B cell (primary cell): ENCODE results near the gene NT5C. TPM values are rescaled to one million over a fixed set of nuclear protein-coding genes. Genes with fewer than 3 reads are reported as not detected.

Experiments
- ATAC-seq: fragments of 200-7000 bp; cut with Tn5 transposase; one replicate; pipeline ENCODE4 v1.10.0; 2021; ENCODE audit warnings: low read depth, mild to moderate bottlenecking, moderate number of reproducible peaks, moderate library complexity
- CTCF ChIA-PET: fragments of 350-600 bp; sonication (Branson Sonifier 250); formaldehyde crosslinking; loops from one replicate; lab custom pipeline; 2021; ENCODE audit warnings: antibody characterized with exemption, inconsistent platforms; lab: Charles Lee
- POLR2A ChIA-PET: fragments of 350-600 bp; sonication (Branson Sonifier 250); formaldehyde crosslinking; loops from one replicate; lab custom pipeline; 2021; ENCODE audit warnings: antibody characterized with exemption; lab: Charles Lee
- DNase-seq: peaks from one replicate; pipeline ENCODE4 v3.0.0; 2013
- H2AFZ ChIP-seq: 2 replicates; pipeline ENCODE4 v1.6.1; 2012; ENCODE audit warnings: mild to moderate bottlenecking, low read depth, low read length; ENCODE audit not compliant: insufficient read depth, poor library complexity, severe bottlenecking
- H3K27ac ChIP-seq, 2 donors: 1 replicate in 1 of 2; 2 replicates in 1 of 2; pipeline ENCODE4 v1.5.1; 2012 to 2013; ENCODE audit warnings: low read length in 2 of 2, mild to moderate bottlenecking in 2 of 2, moderate library complexity in 1 of 2
- H3K27me3 ChIP-seq, 4 experiments: fragments of 200-600 bp in 1 of 4; sonication (generic) in 1 of 4; replicated peaks in 1 of 4; 1 replicate in 2 of 4; 2 replicates in 2 of 4; pipeline versions ENCODE4 v1.6.1 to v1.7.0; 2013 to 2016; ENCODE audit warnings: low read length in 3 of 4, mild to moderate bottlenecking in 2 of 4, mixed read lengths in 1 of 4, moderate library complexity in 1 of 4; ENCODE audit not compliant: insufficient read depth in 4 of 4, control insufficient read depth in 3 of 4; ENCODE audit errors: control extremely low read depth in 1 of 4
- H3K36me3 ChIP-seq, 2 experiments: replicated peaks in 1 of 2; 1 replicate in 1 of 2; 2 replicates in 1 of 2; pipeline versions ENCODE4 v1.6.1 to v1.7.1; 2013; ENCODE audit warnings: low read length in 1 of 2; ENCODE audit not compliant: insufficient read depth in 2 of 2, control insufficient read depth in 1 of 2; ENCODE audit errors: control extremely low read depth in 1 of 2, extremely low read depth in 1 of 2
- H3K4me1 ChIP-seq, 2 donors: fragments of 200-600 bp in 1 of 2; sonication (generic) in 1 of 2; 1 replicate in 1 of 2; 2 replicates in 1 of 2; pipeline versions ENCODE4 v1.5.1 to v1.6.1; 2013 to 2017; ENCODE audit warnings: low read length in 2 of 2; ENCODE audit not compliant: control insufficient read depth in 2 of 2, insufficient read depth in 2 of 2
- H3K4me2 ChIP-seq: replicated peaks from 2 replicates; pipeline ENCODE3; 2012; ENCODE audit warnings: mild to moderate bottlenecking, low read depth, low read length; ENCODE audit not compliant: poor library complexity, severe bottlenecking
- H3K4me3 ChIP-seq, 5 experiments: fragments of 200-600 bp in 1 of 5; sonication (generic) in 1 of 5; 1 replicate in 3 of 5; 2 replicates in 2 of 5; pipeline versions ENCODE4 v1.5.1 to v1.7.0; 2011 to 2016; ENCODE audit warnings: low read length in 4 of 5, mild to moderate bottlenecking in 4 of 5, low read depth in 2 of 5, control low read depth in 1 of 5, moderate library complexity in 1 of 5; ENCODE audit not compliant: insufficient read depth in 1 of 5; ENCODE audit errors: control extremely low read depth in 1 of 5, extremely low read depth in 1 of 5
- H3K79me2 ChIP-seq: fragments of 200-600 bp; sonication (generic); one replicate; pipeline ENCODE4 v1.6.0; 2016; ENCODE audit warnings: low read length; ENCODE audit not compliant: control insufficient read depth, insufficient read depth
- H3K9ac ChIP-seq: fragments of 200-600 bp; sonication (generic); 2 replicates; pipeline ENCODE4 v1.6.1; 2017; ENCODE audit warnings: mild to moderate bottlenecking, low read length, moderate library complexity
- H3K9me3 ChIP-seq, 3 donors: one replicate each; pipeline versions ENCODE4 v1.6.1 to v1.7.1; 2013; ENCODE audit warnings: low read length in 2 of 3; ENCODE audit not compliant: control insufficient read depth in 2 of 3, insufficient read depth in 1 of 3; ENCODE audit errors: control extremely low read depth in 1 of 3
- H4K20me1 ChIP-seq: 2 replicates; pipeline ENCODE4 v1.6.0; 2012; ENCODE audit warnings: mild to moderate bottlenecking, low read length; ENCODE audit not compliant: insufficient read depth, control insufficient read depth, poor library complexity, severe bottlenecking
- H3K27ac Mint-ChIP-seq: one replicate; pipeline ENCODE4 v1.8.0; 2021; ENCODE audit warnings: mixed read lengths
- H3K27me3 Mint-ChIP-seq: one replicate; pipeline ENCODE4 v1.8.0; 2021; ENCODE audit warnings: mixed read lengths
- H3K4me1 Mint-ChIP-seq: one replicate; pipeline ENCODE4 v1.8.0; 2021; ENCODE audit warnings: mixed read lengths
- H3K4me3 Mint-ChIP-seq: one replicate; pipeline ENCODE4 v1.8.0; 2021; ENCODE audit warnings: mixed read lengths
- H3K9me3 Mint-ChIP-seq: one replicate; pipeline ENCODE4 v1.8.0; 2022; ENCODE audit warnings: mixed read lengths; ENCODE audit not compliant: insufficient read depth
- CTCF ChIP-seq: fragments of 200-600 bp; IDR thresholded peaks from one replicate; pipeline ENCODE4 v1.8.0; 2022; ENCODE audit warnings: antibody characterized with exemption, mild to moderate bottlenecking
- EZH2 ChIP-seq: IDR thresholded peaks from 2 replicates; pipeline ENCODE4 v1.6.1; 2012; ENCODE audit warnings: borderline replicate concordance, low read depth, mild to moderate bottlenecking, moderate library complexity, low read length; ENCODE audit not compliant: insufficient read depth, poor library complexity, severe bottlenecking
- WGBS: methylation state at CpG from one replicate; pipeline ENCODE4 v1.1.5; 2013; ENCODE audit warnings: missing lambda C conversion rate; ENCODE audit not compliant: insufficient coverage; 5-methylcytosine and 5-hydroxymethylcytosine counted together
- intact Hi-C: fragments of 100-400 bp; cut with micrococcal nuclease; formaldehyde crosslinking; loops from one replicate; pipeline ENCODE4 v1.10.0; 2022
- polyA plus RNA-seq: library from polyadenylated mRNA; depleted of rRNA; stranded (reverse); fragments of >200 nt; gene quantifications from 2 replicates; pipeline ENCODE4 v1.2.3, GENCODE V29; 2012
- total RNA-seq, 2 donors: library from RNA; stranded (reverse); fragments of 120-200 nt in 1 of 2; gene quantifications; 1 replicate in 1 of 2; 2 replicates in 1 of 2; pipeline versions ENCODE4 v1.2.3 to v1.2.4, GENCODE V29; 2013 to 2022

Gene NT5C
- total and polyA plus RNA-seq, 2 donors (not counting 1 experiment from before 2014, with no cell fraction given), result 98.9 to 184 TPM

- Histone ChIP-seq H3K4me1 (no peaks in the 10 kb centered on the region), H3K9me3 (no peaks in the 10 kb centered on the region), H3K79me2 (no peaks in the 10 kb centered on the region), H3K36me3 (peaks cover 0 to 2% of the 10 kb centered on the region in 2 experiments), H3K27me3 (no peaks in the 10 kb centered on the region), H3K4me3 (no peak overlapping the region), H4K20me1 (no peaks in the 10 kb centered on the region), H3K9ac (no peak overlapping the region), H3K4me2 (no peak overlapping the region), H2AFZ (no peak overlapping the region), H3K27ac (no peak overlapping the region)
- peaks cover 2% of the 10 kb centered on the region for H3K4me1 Mint-ChIP-seq
- DNase-seq, result no peak
- ChIA-PET CTCF (no interaction called here), POLR2A (no interaction called here)
- H3K9me3 Mint-ChIP-seq, result no peaks in the 10 kb centered on the region
- no peak overlapping the region for H3K4me3 Mint-ChIP-seq
- TF ChIP-seq EZH2 (no peak), CTCF (no peak)
- no peak overlapping the region for H3K27ac Mint-ChIP-seq
- H3K27me3 Mint-ChIP-seq, result no peaks in the 10 kb centered on the region
- 31% methylated on average over 6 of the region's 14 CpGs for WGBS
- ATAC-seq, result no peak
- intact Hi-C loops, result no loop called here
These were observed 35.4 kb downstream of the NT5C start for GRCh38 chr17:75096082-75096625.

- H3K9me3 Mint-ChIP-seq, result no peaks in the 10 kb centered on the region
- H3K9me3 ChIP-seq, result no peaks in the 10 kb centered on the region
- DNase-seq (no peak), ATAC-seq (no peak)
- no peaks in the 10 kb centered on the region for H3K36me3 ChIP-seq
- H3K4me3 ChIP-seq, result no peak overlapping the region
- H3K4me3 Mint-ChIP-seq, result no peak overlapping the region
- no peaks in the 10 kb centered on the region for H3K79me2 ChIP-seq
- H3K9ac ChIP-seq, result no peak overlapping the region
- ChIA-PET CTCF (interaction anchor here (1.3 kb wide), 1 partner anchor 19 kb away, joined by 5 read pairs; no protein-coding TSS in a partner anchor), POLR2A (no interaction called here)
- H2AFZ ChIP-seq, result no peak overlapping the region
- TF ChIP-seq CTCF, result no peak
- no peak for TF ChIP-seq EZH2
- no peak overlapping the region for H3K27ac Mint-ChIP-seq
- peaks cover 2% of the 10 kb centered on the region for H3K4me1 Mint-ChIP-seq
- no peaks in the 10 kb centered on the region for H4K20me1 ChIP-seq
- no peaks in the 10 kb centered on the region for H3K27me3 Mint-ChIP-seq
- no peak overlapping the region for H3K27ac ChIP-seq
- intact Hi-C loops, result no loop called here
- no peak overlapping the region for H3K4me2 ChIP-seq
- no peaks in the 10 kb centered on the region for H3K4me1 ChIP-seq
- 94% methylated on average over 8 of the region's 16 CpGs for WGBS
- H3K27me3 ChIP-seq, result no peaks in the 10 kb centered on the region
These were observed 36.6 kb downstream of the NT5C start for GRCh38 chr17:75094871-75095399.
